Ovary (tissue), 9 donors: ENCODE results near the gene PRRG2. TPM values are rescaled to one million over a fixed set of nuclear protein-coding genes. Genes with fewer than 3 reads are reported as not detected.

Experiments
- DNase-seq, 5 donors: peaks; one replicate each; pipeline ENCODE4 v3.0.0-alpha.2; 2019 to 2020
- H3K27ac ChIP-seq, 2 donors: fragments of 200-600 bp; one replicate each; pipeline versions ENCODE4 v1.5.1 to v1.8.0; 2019 to 2022
- H3K27me3 ChIP-seq: fragments of 200-600 bp; one replicate; pipeline ENCODE4 v1.8.0; 2022
- H3K36me3 ChIP-seq: fragments of 200-600 bp; sonication (generic); one replicate; pipeline ENCODE4 v1.5.1; 2019
- H3K4me1 ChIP-seq: one replicate; pipeline ENCODE4 v1.8.1; 2013; ENCODE audit warnings: mild to moderate bottlenecking, moderate library complexity; ENCODE audit not compliant: insufficient read depth
- H3K4me3 ChIP-seq: fragments of 200-600 bp; sonication (generic); one replicate; pipeline ENCODE4 v1.5.1; 2017
- H3K9me3 ChIP-seq, 2 donors: fragments of 200-600 bp in 1 of 2; sonication (generic) in 1 of 2; one replicate each; pipeline versions ENCODE4 v1.5.1 to v1.8.1; 2013 to 2019; ENCODE audit warnings: mild to moderate bottlenecking in 1 of 2, moderate library complexity in 1 of 2
- EP300 ChIP-seq: sonication (generic); formaldehyde crosslinking; IDR thresholded peaks from one replicate; pipeline ENCODE4 v1.6.1; 2017; ENCODE audit warnings: antibody characterized with exemption
- POLR2A ChIP-seq: fragments of 450-650 bp; IDR thresholded peaks from one replicate; pipeline ENCODE4 v1.6.1; 2017; ENCODE audit warnings: antibody characterized with exemption, mild to moderate bottlenecking, moderate library complexity
- WGBS, 3 donors: extraction: QIAGEN DNeasy Blood & Tissue Kit in 1 of 3; methylation state at CpG; one replicate each; pipeline versions ENCODE4 v1.1.5 to v1.1.7; 2013 to 2017; 5-methylcytosine and 5-hydroxymethylcytosine counted together
- intact Hi-C, 4 donors: fragments of 100-400 bp; cut with DNase I; formaldehyde crosslinking; loops; one replicate each; pipeline versions ENCODE4 v1.11.0 to v1.15.1; 2022 to 2023
- polyA plus RNA-seq, 2 donors: library from polyadenylated mRNA; stranded (reverse); fragments of 200-250 nt in 1 of 2; fragments of 350-450 nt in 1 of 2; fragmentation: Illumina TruSeq in 1 of 2; extraction: RNeasy Lipid Tissue Mini Kit (QIAGEN cat#74804) in 1 of 2; gene quantifications; one replicate each; pipeline ENCODE4 v1.2.3, GENCODE V29; 2013 to 2014
- total RNA-seq, 7 donors: library from RNA; depleted of rRNA in 2 of 7; stranded (reverse); fragments of >200 nt in 2 of 7; fragmentation: NEBNext Ultra II Directional in 3 of 7; extraction: Animal tissue kit (Norgen Biotek cat#: 25700) in 3 of 7; gene quantifications; one replicate each; pipeline versions ENCODE4 v1.1.0 to v1.2.4, GENCODE V29; 2016 to 2023
- TF ChIP-seq, protein P1 (sequence below), 3 donors: fragments of 450-650 bp in 2 of 3; fragments of 200-600 bp in 1 of 3; IDR thresholded peaks; one replicate each; pipeline versions ENCODE4 v1.5.1 to v1.8.0; 2016 to 2022; ENCODE audit warnings: antibody characterized with exemption in 3 of 3, mild to moderate bottlenecking in 1 of 3
- donor health status: DM: no; HTN: no; CAD: no; lungs with moderate emphysema.
- donor health status: DM: no; HTN: no; CAD: no.
- donor health status: Bipolar disorder and iron deficiency.
- donor health status: DM: yes; HTN: yes; CAD: no.
- donor health status: DM: no; HTN: no; CAD: no.
- donor health status: DM: yes; HTN: yes; CAD: no.

PRRG2 gene
- total and polyA plus RNA-seq, 9 donors, result 0.65 to 4.0 (median 1.1) TPM; not detected in 3

GRCh38 chr19:49551531-49551930, 29.6 kb upstream of the PRRG2 start:
- DNase-seq, result no peak
- H3K4me1 ChIP-seq, result peaks cover 2% of the 10 kb centered on the region
- no peak for TF ChIP-seq EP300
- TF ChIP-seq POLR2A, result no peak
- TF ChIP-seq, protein P1, sequence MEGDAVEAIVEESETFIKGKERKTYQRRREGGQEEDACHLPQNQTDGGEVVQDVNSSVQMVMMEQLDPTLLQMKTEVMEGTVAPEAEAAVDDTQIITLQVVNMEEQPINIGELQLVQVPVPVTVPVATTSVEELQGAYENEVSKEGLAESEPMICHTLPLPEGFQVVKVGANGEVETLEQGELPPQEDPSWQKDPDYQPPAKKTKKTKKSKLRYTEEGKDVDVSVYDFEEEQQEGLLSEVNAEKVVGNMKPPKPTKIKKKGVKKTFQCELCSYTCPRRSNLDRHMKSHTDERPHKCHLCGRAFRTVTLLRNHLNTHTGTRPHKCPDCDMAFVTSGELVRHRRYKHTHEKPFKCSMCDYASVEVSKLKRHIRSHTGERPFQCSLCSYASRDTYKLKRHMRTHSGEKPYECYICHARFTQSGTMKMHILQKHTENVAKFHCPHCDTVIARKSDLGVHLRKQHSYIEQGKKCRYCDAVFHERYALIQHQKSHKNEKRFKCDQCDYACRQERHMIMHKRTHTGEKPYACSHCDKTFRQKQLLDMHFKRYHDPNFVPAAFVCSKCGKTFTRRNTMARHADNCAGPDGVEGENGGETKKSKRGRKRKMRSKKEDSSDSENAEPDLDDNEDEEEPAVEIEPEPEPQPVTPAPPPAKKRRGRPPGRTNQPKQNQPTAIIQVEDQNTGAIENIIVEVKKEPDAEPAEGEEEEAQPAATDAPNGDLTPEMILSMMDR (IDR thresholded peaks at IDR 0.05), result no peak
- H3K27me3 ChIP-seq, result no peaks in the 10 kb centered on the region
- no peak overlapping the region for H3K27ac ChIP-seq
- intact Hi-C loops, result loop anchor here in 1 of 4 donors (5.0 kb wide), 1 partner anchor 44 kb away; no protein-coding TSS in a partner anchor
- no peak overlapping the region for H3K4me3 ChIP-seq
- no peaks in the 10 kb centered on the region for H3K36me3 ChIP-seq
- 88 to 93% (median 93%) methylated on average over 7 of the region's 7 CpGs for WGBS, 3 donors
- no peaks in the 10 kb centered on the region for H3K9me3 ChIP-seq

- Histone ChIP-seq H3K4me3 (no peak overlapping the region), H3K27ac (no peak overlapping the region), H3K4me1 (peaks cover 2% of the 10 kb centered on the region), H3K9me3 (no peaks in the 10 kb centered on the region), H3K27me3 (no peaks in the 10 kb centered on the region), H3K36me3 (no peaks in the 10 kb centered on the region)
- no peak for DNase-seq
- TF ChIP-seq, protein P1 (IDR thresholded peaks at IDR 0.05), result no peak
- no peak for TF ChIP-seq POLR2A
- TF ChIP-seq EP300, result no peak
- WGBS, 3 donors, result 88 to 94% (median 92%) methylated on average over 11 of the region's 11 CpGs
- intact Hi-C loops, result loop anchor here in 1 of 4 donors (5.0 kb wide), 1 partner anchor 45 kb away; no protein-coding TSS in a partner anchor
These were observed 28.4 kb upstream of the PRRG2 start for GRCh38 chr19:49552749-49553148.

DNA sequence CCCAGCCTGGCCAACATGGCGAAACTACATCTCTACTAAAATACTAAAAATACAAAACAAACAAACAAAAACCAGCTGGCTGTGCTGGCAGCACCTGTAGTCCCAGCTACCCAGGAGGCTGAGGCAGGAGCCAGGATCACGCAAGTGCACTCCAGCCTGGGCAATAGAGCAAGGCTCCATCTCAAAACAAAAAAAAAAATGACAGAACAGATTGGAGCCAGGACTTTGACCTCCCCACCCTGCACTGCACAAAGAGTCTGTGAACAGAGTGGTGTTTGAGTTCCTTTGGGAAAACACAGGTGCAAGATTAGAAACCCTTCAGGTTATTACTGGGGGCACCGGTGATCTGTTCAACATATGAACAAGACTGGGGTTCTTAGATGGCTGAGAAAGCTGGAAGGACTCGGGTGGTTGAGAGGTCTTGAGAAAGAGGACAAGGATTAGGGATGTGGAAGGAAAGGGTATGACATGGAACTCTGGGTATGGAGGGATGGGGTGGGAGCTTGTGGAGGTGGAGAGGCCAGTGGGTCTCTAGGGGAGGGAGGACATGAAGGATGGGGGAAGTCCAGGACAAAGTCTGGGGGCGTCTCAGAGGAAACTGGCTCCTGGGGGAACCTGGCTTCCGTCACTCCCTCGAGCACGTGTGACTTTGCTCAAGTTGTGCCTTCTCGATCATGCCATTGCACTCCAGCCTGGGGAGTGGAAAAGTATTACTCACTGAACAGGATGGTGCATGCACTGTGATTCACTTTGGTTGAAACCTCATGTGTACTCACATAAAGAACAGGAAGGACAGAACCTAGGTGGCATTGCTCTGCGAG, 27.5 kb upstream of the PRRG2 start:
- no peak overlapping the region for H3K27ac ChIP-seq
- no peak overlapping the region for H3K4me3 ChIP-seq
- DNase-seq, result no peak
- TF ChIP-seq EP300 (no peak), POLR2A (no peak)
- TF ChIP-seq, protein P1 (IDR thresholded peaks at IDR 0.05), result no peak
- H3K27me3 ChIP-seq, result no peaks in the 10 kb centered on the region
- WGBS, 3 donors, result 72 to 74% (median 74%) methylated on average over 10 of the region's 10 CpGs
- no peaks in the 10 kb centered on the region for H3K36me3 ChIP-seq
- H3K9me3 ChIP-seq, result no peaks in the 10 kb centered on the region
- intact Hi-C loops, result loop anchor here in 1 of 4 donors (5.0 kb wide), 1 partner anchor 46 kb away; no protein-coding TSS in a partner anchor
- H3K4me1 ChIP-seq, result peaks cover 2% of the 10 kb centered on the region

- intact Hi-C loops, result loop anchor here in 1 of 4 donors (5.0 kb wide), 1 partner anchor 47 kb away; no protein-coding TSS in a partner anchor
- Histone ChIP-seq H3K36me3 (no peaks in the 10 kb centered on the region), H3K4me1 (peaks cover 2% of the 10 kb centered on the region), H3K27ac (no peak overlapping the region), H3K4me3 (no peak overlapping the region), H3K27me3 (no peaks in the 10 kb centered on the region), H3K9me3 (no peaks in the 10 kb centered on the region)
- WGBS, 3 donors, result 73 to 86% (median 79%) methylated on average over 17 of the region's 17 CpGs
- no peak for DNase-seq
- TF ChIP-seq, protein P1 (IDR thresholded peaks at IDR 0.05), result no peak
- TF ChIP-seq EP300 (no peak), POLR2A (no peak)
These were observed 26.4 kb upstream of the PRRG2 start for GRCh38 chr19:49554701-49555181.
